HL-60 (cell line): ENCODE results near the gene A2ML1.

Source experiments
- POLR2AphosphoS5 ChIP-seq: IDR thresholded peaks from 2 replicates; pipeline ENCODE4 v1.6.1; 2012; ENCODE audit warnings: low read depth
- TF ChIP-seq, protein P1 (sequence below): IDR thresholded peaks from one replicate; pipeline ENCODE4 v1.5.1; 2011; ENCODE audit warnings: low read length, control low read depth, inconsistent platforms; ENCODE audit not compliant: insufficient read depth

DNA sequence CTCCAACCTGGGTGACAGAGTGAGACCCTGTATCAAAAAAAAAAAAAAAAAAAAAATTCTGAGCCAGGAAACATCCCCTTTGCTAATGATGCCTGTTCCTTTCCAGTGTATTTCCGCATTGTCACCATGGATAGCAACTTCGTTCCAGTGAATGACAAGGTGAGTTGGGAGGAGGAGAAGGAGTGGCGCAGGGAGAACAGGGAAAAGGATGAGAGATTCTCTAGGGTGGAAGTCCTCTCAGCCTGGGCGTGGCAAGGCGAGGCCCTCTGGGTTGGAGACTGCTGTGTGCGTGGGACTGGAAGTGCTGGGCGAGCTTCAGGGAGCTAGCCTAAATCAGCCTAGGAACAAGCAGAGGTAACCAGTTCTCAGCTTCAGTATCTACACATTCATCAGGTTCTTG, 7.2 kb downstream of the A2ML1 start:
- TF ChIP-seq, protein P1, sequence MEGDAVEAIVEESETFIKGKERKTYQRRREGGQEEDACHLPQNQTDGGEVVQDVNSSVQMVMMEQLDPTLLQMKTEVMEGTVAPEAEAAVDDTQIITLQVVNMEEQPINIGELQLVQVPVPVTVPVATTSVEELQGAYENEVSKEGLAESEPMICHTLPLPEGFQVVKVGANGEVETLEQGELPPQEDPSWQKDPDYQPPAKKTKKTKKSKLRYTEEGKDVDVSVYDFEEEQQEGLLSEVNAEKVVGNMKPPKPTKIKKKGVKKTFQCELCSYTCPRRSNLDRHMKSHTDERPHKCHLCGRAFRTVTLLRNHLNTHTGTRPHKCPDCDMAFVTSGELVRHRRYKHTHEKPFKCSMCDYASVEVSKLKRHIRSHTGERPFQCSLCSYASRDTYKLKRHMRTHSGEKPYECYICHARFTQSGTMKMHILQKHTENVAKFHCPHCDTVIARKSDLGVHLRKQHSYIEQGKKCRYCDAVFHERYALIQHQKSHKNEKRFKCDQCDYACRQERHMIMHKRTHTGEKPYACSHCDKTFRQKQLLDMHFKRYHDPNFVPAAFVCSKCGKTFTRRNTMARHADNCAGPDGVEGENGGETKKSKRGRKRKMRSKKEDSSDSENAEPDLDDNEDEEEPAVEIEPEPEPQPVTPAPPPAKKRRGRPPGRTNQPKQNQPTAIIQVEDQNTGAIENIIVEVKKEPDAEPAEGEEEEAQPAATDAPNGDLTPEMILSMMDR: no peak
- no peak for TF ChIP-seq POLR2AphosphoS5
